PFSK-1 (cell line): Measurements from ENCODE around the gene PTPN14.
A peak's percentile ranks its signal among the peaks of the same experiment; 100 is the strongest.

Experiments used
- FOXP2 ChIP-seq: optimal IDR thresholded peaks from 2 replicates; pipeline ENCODE3; 2011; ENCODE audit warnings: borderline replicate concordance, control low read depth, inconsistent platforms; ENCODE audit not compliant: insufficient read depth; ENCODE audit errors: extremely low read length, extremely low read depth
- POLR2AphosphoS5 ChIP-seq: IDR thresholded peaks from 2 replicates; pipeline ENCODE4 v1.6.1; 2012; ENCODE audit warnings: low read depth, mild to moderate bottlenecking, control low read depth, low read length, moderate library complexity
- SIN3A ChIP-seq: IDR thresholded peaks from 2 replicates; pipeline ENCODE4 v1.6.1; 2012; ENCODE audit warnings: mild to moderate bottlenecking, low read length, moderate library complexity, borderline replicate concordance; ENCODE audit not compliant: insufficient read depth
- TAF1 ChIP-seq: IDR thresholded peaks from 2 replicates; pipeline ENCODE4 v1.6.1; 2012; ENCODE audit warnings: low read length, control low read depth, borderline replicate concordance; ENCODE audit not compliant: insufficient read depth
- TF ChIP-seq, protein P1 (sequence below), 2 experiments: IDR thresholded peaks; 2 replicates each; pipeline versions ENCODE4 v1.6.1 to v1.8.0; 2011 to 2012; ENCODE audit warnings: low read depth in 2 of 2, low read length in 2 of 2, control low read depth in 1 of 2, inconsistent platforms in 1 of 2, mild to moderate bottlenecking in 1 of 2, moderate library complexity in 1 of 2; ENCODE audit not compliant: insufficient read depth in 1 of 2

PTPN14 gene

DNA sequence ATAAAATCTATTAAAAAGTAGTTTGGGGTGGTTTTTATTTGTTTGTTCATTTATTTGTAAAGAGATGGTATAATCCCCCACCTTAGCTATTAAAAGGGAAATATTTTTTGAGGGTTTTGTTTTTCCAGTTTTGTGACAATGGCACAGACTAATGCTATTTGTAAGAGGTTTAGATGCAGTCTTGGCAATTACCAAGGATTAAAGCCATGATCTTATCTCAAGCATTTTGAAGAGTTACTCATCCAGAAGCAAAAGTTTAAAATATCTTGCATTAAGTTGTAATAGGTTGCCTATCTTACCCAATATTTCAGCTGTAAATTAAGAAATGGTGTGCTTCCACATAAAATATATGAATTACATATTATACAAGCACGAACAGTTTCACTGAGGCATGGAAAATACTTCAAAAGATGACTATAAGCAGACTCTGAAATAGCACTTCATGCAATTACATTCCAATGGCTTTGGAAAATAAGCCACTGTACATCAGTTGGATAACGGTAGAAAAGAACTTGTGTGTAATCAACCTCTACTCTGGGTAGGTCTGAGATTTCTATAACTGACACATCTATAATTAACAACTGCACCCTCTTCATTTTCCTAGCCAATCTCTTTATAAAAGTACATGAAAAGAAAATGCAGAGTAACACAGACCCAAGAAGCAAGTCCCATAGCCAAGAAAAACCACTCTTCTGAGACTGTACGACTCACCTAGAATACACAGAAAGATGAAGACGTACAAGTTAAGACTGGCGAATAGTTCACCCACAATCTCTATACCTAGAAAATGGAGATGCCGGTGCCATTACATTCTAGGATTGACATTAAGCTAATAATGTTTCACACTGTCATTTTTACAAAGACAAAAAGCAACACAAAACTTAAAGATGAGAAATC is 95.2 kb downstream of the PTPN14 start:
- no peak for TF ChIP-seq POLR2AphosphoS5
- TF ChIP-seq, protein P1, sequence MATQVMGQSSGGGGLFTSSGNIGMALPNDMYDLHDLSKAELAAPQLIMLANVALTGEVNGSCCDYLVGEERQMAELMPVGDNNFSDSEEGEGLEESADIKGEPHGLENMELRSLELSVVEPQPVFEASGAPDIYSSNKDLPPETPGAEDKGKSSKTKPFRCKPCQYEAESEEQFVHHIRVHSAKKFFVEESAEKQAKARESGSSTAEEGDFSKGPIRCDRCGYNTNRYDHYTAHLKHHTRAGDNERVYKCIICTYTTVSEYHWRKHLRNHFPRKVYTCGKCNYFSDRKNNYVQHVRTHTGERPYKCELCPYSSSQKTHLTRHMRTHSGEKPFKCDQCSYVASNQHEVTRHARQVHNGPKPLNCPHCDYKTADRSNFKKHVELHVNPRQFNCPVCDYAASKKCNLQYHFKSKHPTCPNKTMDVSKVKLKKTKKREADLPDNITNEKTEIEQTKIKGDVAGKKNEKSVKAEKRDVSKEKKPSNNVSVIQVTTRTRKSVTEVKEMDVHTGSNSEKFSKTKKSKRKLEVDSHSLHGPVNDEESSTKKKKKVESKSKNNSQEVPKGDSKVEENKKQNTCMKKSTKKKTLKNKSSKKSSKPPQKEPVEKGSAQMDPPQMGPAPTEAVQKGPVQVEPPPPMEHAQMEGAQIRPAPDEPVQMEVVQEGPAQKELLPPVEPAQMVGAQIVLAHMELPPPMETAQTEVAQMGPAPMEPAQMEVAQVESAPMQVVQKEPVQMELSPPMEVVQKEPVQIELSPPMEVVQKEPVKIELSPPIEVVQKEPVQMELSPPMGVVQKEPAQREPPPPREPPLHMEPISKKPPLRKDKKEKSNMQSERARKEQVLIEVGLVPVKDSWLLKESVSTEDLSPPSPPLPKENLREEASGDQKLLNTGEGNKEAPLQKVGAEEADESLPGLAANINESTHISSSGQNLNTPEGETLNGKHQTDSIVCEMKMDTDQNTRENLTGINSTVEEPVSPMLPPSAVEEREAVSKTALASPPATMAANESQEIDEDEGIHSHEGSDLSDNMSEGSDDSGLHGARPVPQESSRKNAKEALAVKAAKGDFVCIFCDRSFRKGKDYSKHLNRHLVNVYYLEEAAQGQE (IDR thresholded peaks at IDR 0.05; ENCODE audit: insufficient read depth in 1 of 2, low read depth in 2 of 2, low read length in 2 of 2): no peak
- TF ChIP-seq FOXP2: no peak
- TF ChIP-seq TAF1: no peak
- no peak for TF ChIP-seq SIN3A

DNA sequence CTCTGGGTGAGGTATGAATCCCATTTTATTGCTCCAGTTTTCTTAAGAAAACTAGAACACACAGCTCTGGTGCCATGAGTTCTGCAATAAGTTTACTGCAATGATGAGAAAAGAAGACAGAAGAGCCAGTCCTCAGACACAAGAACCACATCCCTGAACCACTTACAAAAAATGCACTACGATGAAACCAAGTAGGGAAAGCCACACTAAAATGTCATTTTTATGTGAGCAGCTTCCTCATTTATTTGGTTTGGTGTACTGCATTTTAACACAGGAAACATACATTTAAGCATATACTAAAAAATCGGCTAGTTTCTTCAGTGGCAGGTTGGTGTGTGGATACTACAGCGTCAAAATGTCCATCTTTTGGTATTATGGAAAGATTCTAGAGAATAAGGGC is 95.9 kb downstream of the PTPN14 start:
- no peak for TF ChIP-seq FOXP2
- TF ChIP-seq SIN3A: no peak
- TF ChIP-seq, protein P1 (IDR thresholded peaks at IDR 0.05; ENCODE audit: insufficient read depth in 1 of 2, low read depth in 2 of 2, low read length in 2 of 2): no peak
- no peak for TF ChIP-seq POLR2AphosphoS5
- TF ChIP-seq TAF1: no peak

DNA sequence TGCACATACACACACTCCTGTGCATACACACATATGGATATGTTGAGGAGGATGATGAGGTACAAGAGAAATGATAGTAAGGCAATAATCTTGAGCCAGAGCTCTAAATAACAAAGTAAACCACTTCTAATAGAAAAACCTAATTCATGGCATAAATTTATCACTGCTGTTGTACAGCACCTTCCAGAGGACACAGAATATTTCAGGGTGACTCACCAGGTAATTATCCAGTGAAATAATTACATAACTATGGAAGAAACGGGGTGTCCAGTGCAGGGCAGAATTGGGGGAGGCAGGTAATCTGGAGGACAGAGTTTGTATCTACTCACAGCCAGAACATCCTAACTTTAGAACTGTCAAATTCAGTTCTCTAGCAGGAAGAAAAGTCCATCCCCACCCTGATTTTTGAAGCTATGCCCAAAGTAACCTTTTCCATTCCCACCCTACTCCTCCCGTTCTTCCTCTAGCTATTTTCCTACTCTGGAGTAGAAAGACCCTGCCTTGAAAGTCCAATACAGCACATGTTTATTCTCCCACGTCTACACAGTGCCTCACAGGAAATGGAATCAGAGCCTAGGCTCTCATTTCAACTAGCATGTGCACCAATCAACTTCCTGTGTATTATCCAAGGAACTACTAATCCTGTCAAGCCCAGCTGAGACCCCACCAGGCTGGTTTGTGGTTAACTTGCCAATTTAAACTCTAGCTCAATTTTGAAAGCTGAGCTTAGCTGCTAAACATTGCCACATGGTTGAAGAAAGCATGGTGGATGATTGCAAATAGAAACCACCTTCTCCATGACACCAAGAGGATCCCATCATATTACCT is 96.6 kb downstream of the PTPN14 start:
- peak; percentile 90; the same call in 1 of the 2 replicates for TF ChIP-seq SIN3A
- no peak for TF ChIP-seq POLR2AphosphoS5
- TF ChIP-seq FOXP2: no peak
- TF ChIP-seq TAF1: peak; percentile 45; the same call in 1 of the 2 replicates
- TF ChIP-seq, protein P1 (IDR thresholded peaks at IDR 0.05; ENCODE audit: insufficient read depth in 1 of 2, low read depth in 2 of 2, low read length in 2 of 2): no peak

DNA sequence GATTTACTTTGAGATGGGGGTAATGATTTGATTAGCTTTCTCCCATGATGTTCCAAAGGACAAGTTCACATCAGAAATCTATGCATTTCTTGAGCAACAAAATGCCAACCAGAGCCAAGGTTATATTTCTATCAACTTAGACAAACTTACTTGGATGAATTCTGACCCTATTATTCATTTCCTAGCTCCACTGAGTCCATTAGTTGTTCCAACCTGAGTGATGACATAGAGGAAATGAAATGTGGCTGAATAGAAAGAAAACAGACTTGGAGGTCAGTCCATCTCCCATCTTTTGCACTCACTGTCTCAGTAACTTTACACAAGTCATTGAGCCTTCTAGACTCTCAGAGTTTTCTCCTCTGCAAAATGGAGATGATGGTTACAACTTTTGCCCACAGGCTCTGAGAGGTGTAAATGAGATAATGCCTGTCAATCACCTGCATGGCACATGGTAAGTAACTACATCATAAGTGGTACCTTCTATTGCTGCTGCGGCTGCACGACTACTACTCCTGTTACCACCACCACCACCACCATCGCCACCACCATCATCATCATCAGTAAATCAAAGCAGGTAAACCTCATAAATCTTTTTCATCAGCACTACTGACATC is 98.2 kb downstream of the PTPN14 start:
- TF ChIP-seq SIN3A (no peak), FOXP2 (no peak), POLR2AphosphoS5 (no peak), TAF1 (no peak)
- TF ChIP-seq, protein P1 (IDR thresholded peaks at IDR 0.05; ENCODE audit: insufficient read depth in 1 of 2, low read depth in 2 of 2, low read length in 2 of 2): no peak
